HEK293 (cell line): ENCODE results near the gene IARS1.
A peak's percentile ranks its signal among the peaks of the same experiment; 100 is the strongest.

ENCODE experiments used
- AEBP2 ChIP-seq: fragments of 450-650 bp; formaldehyde crosslinking; IDR thresholded peaks from 2 replicates; pipeline ENCODE4 v1.5.1; 2016; ENCODE audit warnings: missing biosample characterization, missing genetic modification characterization, borderline replicate concordance
- BCL11B ChIP-seq: fragments of 450-650 bp; formaldehyde crosslinking; IDR thresholded peaks from 2 replicates; pipeline ENCODE4 v1.5.1; 2016; ENCODE audit warnings: low read depth, missing biosample characterization, missing genetic modification characterization
- HOXD13 ChIP-seq: sonication (generic); formaldehyde crosslinking; IDR thresholded peaks from 2 replicates; pipeline ENCODE4 v1.8.0; 2022; ENCODE audit warnings: missing genetic modification reagents, borderline replicate concordance
- KLF10 ChIP-seq: fragments of 450-650 bp; IDR thresholded peaks from 2 replicates; pipeline ENCODE4 v1.5.1; 2018; ENCODE audit warnings: missing biosample characterization, mild to moderate bottlenecking, missing genetic modification characterization
- PRDM10 ChIP-seq: fragments of 450-650 bp; formaldehyde crosslinking; IDR thresholded peaks from 2 replicates; pipeline ENCODE4 v1.5.1; 2016; ENCODE audit warnings: missing biosample characterization, missing genetic modification characterization
- PRDM4 ChIP-seq: fragments of 450-650 bp; formaldehyde crosslinking; IDR thresholded peaks from 2 replicates; pipeline ENCODE4 v1.5.1; 2017; ENCODE audit warnings: missing biosample characterization, missing genetic modification characterization
- REPIN1 ChIP-seq: fragments of 450-650 bp; formaldehyde crosslinking; IDR thresholded peaks from 2 replicates; pipeline ENCODE4 v1.5.1; 2017; ENCODE audit warnings: missing biosample characterization, missing genetic modification characterization, low read depth
- SETDB1 ChIP-seq: IDR thresholded peaks from one replicate; pipeline ENCODE4 v1.6.1; 2017; ENCODE audit warnings: mild to moderate bottlenecking, low read length, moderate library complexity, mixed read lengths; ENCODE audit not compliant: insufficient read length
- ZNF10 ChIP-seq: fragments of 450-650 bp; formaldehyde crosslinking; IDR thresholded peaks from 2 replicates; pipeline ENCODE4 v1.5.1; 2017; ENCODE audit warnings: missing biosample characterization, missing genetic modification characterization
- ZNF157 ChIP-seq: fragments of 450-650 bp; formaldehyde crosslinking; IDR thresholded peaks from 2 replicates; pipeline ENCODE4 v1.5.1; 2016; ENCODE audit warnings: missing biosample characterization, missing genetic modification characterization
- ZNF2 ChIP-seq: fragments of 450-650 bp; formaldehyde crosslinking; IDR thresholded peaks from 2 replicates; pipeline ENCODE4 v1.5.1; 2016; ENCODE audit warnings: missing biosample characterization, missing genetic modification characterization
- ZNF223 ChIP-seq: fragments of 450-650 bp; formaldehyde crosslinking; IDR thresholded peaks from 2 replicates; pipeline ENCODE4 v1.5.1; 2016; ENCODE audit warnings: missing biosample characterization, missing genetic modification characterization
- ZNF266 ChIP-seq: fragments of 450-650 bp; formaldehyde crosslinking; IDR thresholded peaks from 2 replicates; pipeline ENCODE4 v1.5.1; 2016; ENCODE audit warnings: missing biosample characterization, missing genetic modification characterization, low read depth
- ZNF280C ChIP-seq: fragments of 450-650 bp; formaldehyde crosslinking; IDR thresholded peaks from 2 replicates; pipeline ENCODE4 v1.5.1; 2016; ENCODE audit warnings: missing biosample characterization, missing genetic modification characterization
- ZNF302 ChIP-seq: fragments of 450-650 bp; formaldehyde crosslinking; IDR thresholded peaks from 2 replicates; pipeline ENCODE4 v1.5.1; 2016; ENCODE audit warnings: missing biosample characterization, missing genetic modification characterization, low read depth
- ZNF335 ChIP-seq: fragments of 450-650 bp; formaldehyde crosslinking; conservative IDR thresholded peaks from 2 replicates; pipeline ENCODE4 v1.5.1; 2016; ENCODE audit warnings: missing biosample characterization, missing genetic modification characterization
- ZNF404 ChIP-seq: fragments of 450-650 bp; formaldehyde crosslinking; IDR thresholded peaks from 2 replicates; pipeline ENCODE4 v1.5.1; 2017; ENCODE audit warnings: missing biosample characterization, missing genetic modification characterization
- ZNF426 ChIP-seq: fragments of 450-650 bp; formaldehyde crosslinking; IDR thresholded peaks from 2 replicates; pipeline ENCODE4 v1.5.1; 2017; ENCODE audit warnings: missing biosample characterization, missing genetic modification characterization, mild to moderate bottlenecking, inconsistent platforms, moderate library complexity
- ZNF473 ChIP-seq: fragments of 450-650 bp; formaldehyde crosslinking; IDR thresholded peaks from 2 replicates; pipeline ENCODE4 v1.5.1; 2017; ENCODE audit warnings: missing biosample characterization, missing genetic modification characterization
- ZNF501 ChIP-seq: fragments of 450-650 bp; formaldehyde crosslinking; IDR thresholded peaks from 2 replicates; pipeline ENCODE4 v1.5.1; 2016; ENCODE audit warnings: missing biosample characterization, missing genetic modification characterization
- ZNF513 ChIP-seq: fragments of 450-650 bp; IDR thresholded peaks from 2 replicates; pipeline ENCODE4 v1.5.1; 2018; ENCODE audit warnings: missing biosample characterization, missing genetic modification characterization
- ZNF529 ChIP-seq: fragments of 450-650 bp; formaldehyde crosslinking; IDR thresholded peaks from 2 replicates; pipeline ENCODE4 v1.5.1; 2017; ENCODE audit warnings: missing genetic modification characterization, missing biosample characterization; ENCODE audit not compliant: insufficient replicate concordance
- ZNF571 ChIP-seq: fragments of 450-650 bp; formaldehyde crosslinking; IDR thresholded peaks from 2 replicates; pipeline ENCODE4 v1.5.0; 2017; ENCODE audit warnings: missing biosample characterization, missing genetic modification characterization
- ZNF621 ChIP-seq: fragments of 450-650 bp; formaldehyde crosslinking; IDR thresholded peaks from 2 replicates; pipeline ENCODE4 v1.5.1; 2017; ENCODE audit warnings: missing biosample characterization, missing genetic modification characterization
- ZNF658 ChIP-seq: fragments of 450-650 bp; formaldehyde crosslinking; IDR thresholded peaks from 2 replicates; pipeline ENCODE4; 2016; ENCODE audit warnings: missing biosample characterization, missing genetic modification characterization
- ZNF664 ChIP-seq: fragments of 450-650 bp; formaldehyde crosslinking; IDR thresholded peaks from 2 replicates; pipeline ENCODE4 v1.5.1; 2016; ENCODE audit warnings: missing biosample characterization, missing genetic modification characterization
- ZNF768 ChIP-seq: fragments of 450-650 bp; formaldehyde crosslinking; IDR thresholded peaks from 2 replicates; pipeline ENCODE4 v1.5.1; 2018; ENCODE audit warnings: missing biosample characterization, mild to moderate bottlenecking, missing genetic modification characterization
- ZNF791 ChIP-seq: fragments of 450-650 bp; formaldehyde crosslinking; IDR thresholded peaks from 2 replicates; pipeline ENCODE4 v1.5.1; 2016; ENCODE audit warnings: missing biosample characterization, missing genetic modification characterization
- ZSCAN30 ChIP-seq: fragments of 450-650 bp; IDR thresholded peaks from 2 replicates; pipeline ENCODE4 v1.5.1; 2018; ENCODE audit warnings: missing biosample characterization, mild to moderate bottlenecking, missing genetic modification characterization, moderate library complexity

IARS1 gene

GRCh38 chr9:92325269-92325990 lies 31.9 kb upstream of the IARS1 start, which contains the start of the genes CENPP and NOL8 (continued):
- peak; percentile 100 for TF ChIP-seq PRDM10 (tag by site-specific recombination)
- no peak for TF ChIP-seq BCL11B
- TF ChIP-seq SETDB1: peak; percentile 43
- TF ChIP-seq ZSCAN30: 0 out of 2 replicates have a peak, but pooled peaks have one; percentile 18
- TF ChIP-seq HOXD13 (CRISPR knock-in tag): no peak; the same call in 1 of the 2 replicates
- TF ChIP-seq ZNF658 (tag by site-specific recombination): no peak
- peak; percentile 95 for TF ChIP-seq REPIN1 (tag by site-specific recombination)
- TF ChIP-seq ZNF473 (tag by site-specific recombination): no peak
- TF ChIP-seq ZNF2 (tag by site-specific recombination): peak; percentile 98; the same call in 1 of the 2 replicates
- TF ChIP-seq PRDM4 (tag by site-specific recombination): peak; percentile 67
- TF ChIP-seq ZNF10: peak; percentile 56
- TF ChIP-seq ZNF621 (tag by site-specific recombination): no peak
- no peak for TF ChIP-seq ZNF529 (tag by site-specific recombination)
- no peak for TF ChIP-seq ZNF266 (tag by site-specific recombination)
- no peak for TF ChIP-seq AEBP2 (tag by site-specific recombination)
- no peak for TF ChIP-seq ZNF571
- TF ChIP-seq ZNF426 (tag by site-specific recombination): no peak
- TF ChIP-seq ZNF513 (tag by site-specific recombination): no peak; the same call in 1 of the 2 replicates
- no peak for TF ChIP-seq ZNF157 (tag by site-specific recombination)
- no peak for TF ChIP-seq ZNF404 (tag by site-specific recombination)
- peak; percentile 80 for TF ChIP-seq ZNF664 (tag by site-specific recombination)
- no peak for TF ChIP-seq ZNF791 (tag by site-specific recombination)
- no peak for TF ChIP-seq ZNF223 (tag by site-specific recombination)
- TF ChIP-seq ZNF768 (tag by site-specific recombination): no peak
- TF ChIP-seq ZNF335: peak; percentile 72
- TF ChIP-seq ZNF280C: no peak
- TF ChIP-seq ZNF302 (tag by site-specific recombination): no peak
- TF ChIP-seq KLF10 (tag by site-specific recombination): peak; percentile 87
- peak; percentile 90; the same call in 1 of the 2 replicates for TF ChIP-seq ZNF501
